GM19463 (cell line): ENCODE data around the gene ZNF511.

ENCODE experiments used
- ATAC-seq: cut with Tn5 transposase; IDR thresholded peaks from one replicate; pipeline ENCODE4 v1.9.1; 2021; ENCODE audit warnings: mild to moderate bottlenecking, moderate library complexity; ENCODE audit not compliant: unreplicated experiment

ZNF511 gene

GRCh38 chr10:133334503-133335245, 26.0 kb downstream of the ZNF511 start:
- ATAC-seq: no peak

- no peak for ATAC-seq
Measured at GRCh38 chr10:133335246-133336117, 26.8 kb downstream of the ZNF511 start.

GRCh38 chr10:133336118-133336576, 27.4 kb downstream of the ZNF511 start:
- no peak for ATAC-seq

- ATAC-seq: no peak
Measured at GRCh38 chr10:133336577-133337369, 28.1 kb downstream of the ZNF511 start, which contains the start of gene CALY. Gene CALY, minus strand, starts transcription at chr10:133336896. Its CDS starts 7,907 bp downstream, at chr10:133328989.

- no peak for ATAC-seq
Measured at GRCh38 chr10:133337370-133337725, 28.6 kb downstream of the ZNF511 start.

- no peak for ATAC-seq
Measured at GRCh38 chr10:133338080-133339071, 29.7 kb downstream of the ZNF511 start.

- ATAC-seq: no peak
Measured at GRCh38 chr10:133339708-133340380, 31.1 kb downstream of the ZNF511 start.

- ATAC-seq: no peak
Measured at GRCh38 chr10:133341983-133342382, 33.3 kb downstream of the ZNF511 start.

- ATAC-seq: no peak
Measured at GRCh38 chr10:133342942-133343341, 34.2 kb downstream of the ZNF511 start.

GRCh38 chr10:133343558-133343957, 34.8 kb downstream of the ZNF511 start:
- no peak for ATAC-seq

GRCh38 chr10:133344236-133344635, 35.5 kb downstream of the ZNF511 start:
- no peak for ATAC-seq

GRCh38 chr10:133346413-133346812, 37.7 kb downstream of the ZNF511 start:
- no peak for ATAC-seq

GRCh38 chr10:133347710-133348517, 39.2 kb downstream of the ZNF511 start:
- no peak for ATAC-seq

GRCh38 chr10:133349160-133349568, 40.5 kb downstream of the ZNF511 start:
- no peak for ATAC-seq

GRCh38 chr10:133349577-133350011, 40.9 kb downstream of the ZNF511 start:
- no peak for ATAC-seq

GRCh38 chr10:133350283-133350949, 41.7 kb downstream of the ZNF511 start:
- ATAC-seq: no peak

- no peak for ATAC-seq
Measured at GRCh38 chr10:133350950-133351329, 42.2 kb downstream of the ZNF511 start.
